DMS153 treated with DMSO at 0.1 percent for 48 hours (cell line): ENCODE results near the gene SLC30A5.

Source experiments
- DNase-seq: peaks from one replicate; lab custom pipeline; 2025; ENCODE audit not compliant: unreplicated experiment; lab: John Stamatoyannopoulos, UW

The SLC30A5 gene

DNA sequence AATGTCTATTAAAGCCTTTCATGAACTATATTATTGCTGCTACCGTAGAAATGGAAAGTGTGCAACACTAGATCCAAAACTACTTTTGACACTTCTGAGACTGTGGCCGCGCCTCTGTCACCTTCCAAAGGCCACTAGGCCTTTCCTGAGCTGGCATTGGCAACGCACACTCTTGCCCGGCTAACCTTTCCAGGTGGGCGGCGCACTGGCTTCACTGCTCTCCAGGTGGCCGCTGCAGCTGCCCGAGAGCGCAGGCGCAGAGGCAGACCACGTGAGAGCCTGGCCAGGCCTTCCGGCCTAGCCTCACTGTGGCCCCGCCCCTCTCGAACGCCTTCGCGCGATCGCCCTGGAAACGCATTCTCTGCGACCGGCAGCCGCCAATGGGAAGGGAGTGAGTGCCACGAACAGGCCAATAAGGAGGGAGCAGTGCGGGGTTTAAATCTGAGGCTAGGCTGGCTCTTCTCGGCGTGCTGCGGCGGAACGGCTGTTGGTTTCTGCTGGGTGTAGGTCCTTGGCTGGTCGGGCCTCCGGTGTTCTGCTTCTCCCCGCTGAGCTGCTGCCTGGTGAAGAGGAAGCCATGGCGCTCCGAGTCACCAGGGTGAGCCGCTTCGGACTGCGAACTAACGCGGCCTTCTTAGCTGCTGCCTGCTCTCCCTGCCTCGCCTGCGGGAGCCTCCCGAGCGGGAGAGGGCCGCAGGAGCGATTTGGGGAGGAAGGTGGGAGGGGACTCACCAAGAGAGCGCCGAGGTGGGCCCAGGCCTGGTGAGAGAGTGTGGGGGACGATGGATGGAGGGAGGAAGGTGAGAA, 73.1 kb downstream of the SLC30A5 start, which contains the start of gene CCNB1:
Gene CCNB1 (plus strand): TSS at position 465 of the 807 bp plus-strand sequence. CDS start 113 bp downstream, at position 578.
- DNase-seq, result peak; percentile 87

DNA sequence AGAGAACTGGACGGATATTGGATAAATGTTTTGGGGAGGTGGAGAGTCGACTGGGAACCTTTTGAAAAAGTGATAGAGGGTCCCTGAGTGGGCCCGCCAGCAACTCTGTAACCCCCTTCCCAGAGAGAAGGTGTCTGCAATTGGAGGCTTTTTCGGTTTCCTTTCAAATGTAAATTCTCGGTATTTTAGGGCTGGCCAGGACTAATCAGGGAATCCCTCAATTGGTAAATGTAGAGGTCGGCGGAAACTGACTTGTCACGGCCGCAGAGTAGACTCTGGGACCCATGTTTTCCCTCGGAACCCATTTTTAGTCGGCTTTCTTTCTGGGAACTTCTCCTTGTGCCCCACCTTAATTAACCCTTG, 73.7 kb downstream of the SLC30A5 start:
- no peak for DNase-seq

DNA sequence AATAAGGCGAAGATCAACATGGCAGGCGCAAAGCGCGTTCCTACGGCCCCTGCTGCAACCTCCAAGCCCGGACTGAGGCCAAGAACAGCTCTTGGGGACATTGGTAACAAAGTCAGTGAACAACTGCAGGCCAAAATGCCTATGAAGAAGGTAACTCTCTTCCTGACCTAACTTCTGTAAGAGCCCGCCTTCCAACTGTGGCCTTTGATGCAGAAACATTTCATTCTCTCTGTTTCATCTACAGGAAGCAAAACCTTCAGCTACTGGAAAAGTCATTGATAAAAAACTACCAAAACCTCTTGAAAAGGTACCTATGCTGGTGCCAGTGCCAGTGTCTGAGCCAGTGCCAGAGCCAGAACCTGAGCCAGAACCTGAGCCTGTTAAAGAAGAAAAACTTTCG, 74.1 kb downstream of the SLC30A5 start:
- DNase-seq, result no peak

DNA sequence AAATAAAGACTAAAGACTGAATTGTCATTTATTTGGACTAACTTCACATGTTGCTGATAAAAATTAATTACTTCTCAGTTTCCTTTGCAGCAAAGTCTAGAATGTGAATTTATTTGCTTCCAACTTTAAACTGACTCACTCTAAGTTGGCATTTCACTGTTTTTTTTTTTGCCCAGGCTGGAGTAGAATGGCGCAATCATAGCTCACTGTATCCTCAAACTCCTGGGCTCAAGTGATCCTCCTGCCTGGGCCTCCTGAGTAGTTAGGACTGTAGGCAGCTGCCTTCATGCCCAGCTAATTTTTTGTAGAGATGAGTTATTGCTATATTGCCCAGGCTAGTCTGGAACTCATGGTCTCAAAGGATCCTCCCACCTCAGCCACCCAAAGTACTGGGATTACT, 76.7 kb downstream of the SLC30A5 start:
- no peak for DNase-seq

- no peak for DNase-seq
These were observed 77.2 kb downstream of the SLC30A5 start for GRCh38 chr5:69170969-69171368.
